Superior temporal gyrus (tissue), 1 donor: ENCODE data around the gene ABCG4.
"Not testable (repeated sequence)": the region's sequence is repeated elsewhere in the genome, so short reads cannot be mapped to it uniquely, and the experiment has no call there.

Source experiments
- DNase-seq: peaks from one replicate; pipeline ENCODE4 v3.0.0-alpha.2; 2016; ENCODE audit errors: extremely low spot score

ABCG4 gene

GRCh38 chr11:119181677-119182412 lies 33.0 kb downstream of the ABCG4 start:
- no peak for DNase-seq

- DNase-seq, result not testable (repeated sequence)
Measured at GRCh38 chr11:119184399-119184798, 35.5 kb downstream of the ABCG4 start.

GRCh38 chr11:119185981-119186634 lies 37.3 kb downstream of the ABCG4 start:
- no peak for DNase-seq

- no peak for DNase-seq
Measured at GRCh38 chr11:119187123-119187892, 38.5 kb downstream of the ABCG4 start.

GRCh38 chr11:119188067-119188466 lies 39.2 kb downstream of the ABCG4 start:
- DNase-seq, result no peak

GRCh38 chr11:119188887-119189286 lies 40.0 kb downstream of the ABCG4 start:
- no peak for DNase-seq

- DNase-seq, result no peak
Measured at GRCh38 chr11:119189393-119189792, 40.5 kb downstream of the ABCG4 start.

GRCh38 chr11:119190531-119190930 lies 41.7 kb downstream of the ABCG4 start:
- no peak for DNase-seq

GRCh38 chr11:119191265-119191664 lies 42.4 kb downstream of the ABCG4 start:
- not testable (repeated sequence) for DNase-seq

GRCh38 chr11:119192111-119192510 lies 43.3 kb downstream of the ABCG4 start:
- DNase-seq, result no peak

- DNase-seq, result no peak
Measured at GRCh38 chr11:119193001-119193400, 44.1 kb downstream of the ABCG4 start.

- no peak for DNase-seq
Measured at GRCh38 chr11:119193626-119194025, 44.8 kb downstream of the ABCG4 start.

GRCh38 chr11:119194811-119195440 lies 46.1 kb downstream of the ABCG4 start:
- no peak for DNase-seq

- no peak for DNase-seq
Measured at GRCh38 chr11:119195680-119196079, 46.8 kb downstream of the ABCG4 start.

- peak; percentile 89 for DNase-seq
Measured at GRCh38 chr11:119196833-119197483, 48.1 kb downstream of the ABCG4 start.

GRCh38 chr11:119198925-119199324 lies 50.1 kb downstream of the ABCG4 start:
- no peak for DNase-seq

- DNase-seq, result not testable (repeated sequence)
Measured at GRCh38 chr11:119201236-119201635, 52.4 kb downstream of the ABCG4 start.

- DNase-seq, result no peak
Measured at GRCh38 chr11:119202554-119202953, 53.7 kb downstream of the ABCG4 start.

GRCh38 chr11:119204066-119204465 lies 55.2 kb downstream of the ABCG4 start:
- no peak for DNase-seq

GRCh38 chr11:119205080-119205479 lies 56.2 kb downstream of the ABCG4 start:
- DNase-seq, result no peak
